ENCODE data around the gene ITCH.

DNA sequence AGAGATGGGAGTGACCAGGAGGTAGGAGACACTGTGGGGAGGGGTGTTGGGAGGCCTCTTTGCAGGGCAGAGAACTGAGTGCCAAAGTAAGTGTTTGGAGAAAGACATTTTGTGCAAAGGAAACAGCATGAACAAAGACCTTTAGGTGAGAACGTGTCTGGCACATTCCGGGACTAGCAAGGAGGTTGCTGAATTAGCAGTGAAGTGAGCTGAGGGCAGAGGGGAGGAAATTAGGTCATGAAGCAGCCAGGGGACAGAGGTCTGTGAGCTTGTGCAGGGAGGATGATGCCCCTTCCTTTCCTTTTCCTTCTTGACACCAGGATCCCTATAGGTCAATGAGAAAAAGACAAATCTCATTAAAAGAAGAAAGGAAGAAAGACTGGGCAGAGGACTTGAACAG lies 38.5 kb upstream of the ITCH start:
- TF ChIP-seq, protein P1, sequence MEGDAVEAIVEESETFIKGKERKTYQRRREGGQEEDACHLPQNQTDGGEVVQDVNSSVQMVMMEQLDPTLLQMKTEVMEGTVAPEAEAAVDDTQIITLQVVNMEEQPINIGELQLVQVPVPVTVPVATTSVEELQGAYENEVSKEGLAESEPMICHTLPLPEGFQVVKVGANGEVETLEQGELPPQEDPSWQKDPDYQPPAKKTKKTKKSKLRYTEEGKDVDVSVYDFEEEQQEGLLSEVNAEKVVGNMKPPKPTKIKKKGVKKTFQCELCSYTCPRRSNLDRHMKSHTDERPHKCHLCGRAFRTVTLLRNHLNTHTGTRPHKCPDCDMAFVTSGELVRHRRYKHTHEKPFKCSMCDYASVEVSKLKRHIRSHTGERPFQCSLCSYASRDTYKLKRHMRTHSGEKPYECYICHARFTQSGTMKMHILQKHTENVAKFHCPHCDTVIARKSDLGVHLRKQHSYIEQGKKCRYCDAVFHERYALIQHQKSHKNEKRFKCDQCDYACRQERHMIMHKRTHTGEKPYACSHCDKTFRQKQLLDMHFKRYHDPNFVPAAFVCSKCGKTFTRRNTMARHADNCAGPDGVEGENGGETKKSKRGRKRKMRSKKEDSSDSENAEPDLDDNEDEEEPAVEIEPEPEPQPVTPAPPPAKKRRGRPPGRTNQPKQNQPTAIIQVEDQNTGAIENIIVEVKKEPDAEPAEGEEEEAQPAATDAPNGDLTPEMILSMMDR (IDR thresholded peaks at IDR 0.05), result no peak
- no peak for TF ChIP-seq POLR2A (IDR thresholded peaks at IDR 0.05)

Data from prostate gland (tissue), 2 donors.